ENCODE measurements around the gene NRXN3. TPM values are rescaled to one million over a fixed set of nuclear protein-coding genes. Genes with fewer than 3 reads are reported as not detected.

Gene NRXN3
- total RNA-seq, 1 donor: under 0.01 TPM

GRCh38 chr14:79826362-79826761 is 1656.2 kb downstream of the NRXN3 start:
- Histone ChIP-seq H3K4me1 (ENCODE audit: insufficient read depth, low read length) (no peaks in the 10 kb centered on the region), H3K4me3 (ENCODE audit: low read length) (no peak overlapping the region), H3K27me3 (ENCODE audit: insufficient read depth, low read length) (no peaks in the 10 kb centered on the region), H3K9me3 (ENCODE audit: low read depth, low read length) (no peaks in the 10 kb centered on the region)

DNA sequence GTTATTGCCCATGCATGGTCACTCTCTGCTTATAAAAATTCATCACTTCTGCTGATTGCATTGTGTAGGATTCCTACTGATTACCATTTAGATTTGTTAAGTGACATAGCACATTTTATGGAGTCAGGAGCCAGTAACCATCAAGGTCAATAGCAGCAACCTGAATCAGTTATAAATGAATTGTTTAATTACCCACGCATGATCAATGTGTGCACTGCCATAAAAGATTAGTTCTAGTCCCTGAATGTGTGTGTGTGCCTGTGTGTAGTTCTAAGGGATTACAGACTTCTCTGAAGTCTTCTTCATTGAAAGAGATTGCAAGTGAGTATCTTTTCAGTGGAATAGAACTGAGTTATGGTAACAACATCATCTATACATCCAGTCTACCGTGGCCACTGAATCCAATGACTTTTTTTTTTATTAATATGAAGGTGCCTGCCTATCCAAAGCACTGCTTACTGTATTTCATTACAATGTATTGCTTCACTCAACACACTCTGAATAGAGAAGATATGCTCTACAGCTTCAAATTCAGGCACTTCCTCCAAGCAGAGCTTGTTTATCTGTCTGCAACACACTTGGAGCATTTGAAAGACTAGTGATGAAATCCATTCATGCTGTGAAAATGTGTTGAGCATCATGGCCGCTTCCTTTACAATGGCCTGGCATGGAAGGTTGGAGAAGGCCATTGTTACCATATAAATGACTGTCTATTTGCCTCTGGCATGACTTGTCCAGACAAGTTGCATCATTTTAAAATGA is 1659.4 kb downstream of the NRXN3 start:
- Histone ChIP-seq H3K27me3 (ENCODE audit: insufficient read depth, low read length) (no peaks in the 10 kb centered on the region), H3K9me3 (ENCODE audit: low read depth, low read length) (no peaks in the 10 kb centered on the region), H3K4me1 (ENCODE audit: insufficient read depth, low read length) (no peaks in the 10 kb centered on the region), H3K4me3 (ENCODE audit: low read length) (no peak overlapping the region)

DNA sequence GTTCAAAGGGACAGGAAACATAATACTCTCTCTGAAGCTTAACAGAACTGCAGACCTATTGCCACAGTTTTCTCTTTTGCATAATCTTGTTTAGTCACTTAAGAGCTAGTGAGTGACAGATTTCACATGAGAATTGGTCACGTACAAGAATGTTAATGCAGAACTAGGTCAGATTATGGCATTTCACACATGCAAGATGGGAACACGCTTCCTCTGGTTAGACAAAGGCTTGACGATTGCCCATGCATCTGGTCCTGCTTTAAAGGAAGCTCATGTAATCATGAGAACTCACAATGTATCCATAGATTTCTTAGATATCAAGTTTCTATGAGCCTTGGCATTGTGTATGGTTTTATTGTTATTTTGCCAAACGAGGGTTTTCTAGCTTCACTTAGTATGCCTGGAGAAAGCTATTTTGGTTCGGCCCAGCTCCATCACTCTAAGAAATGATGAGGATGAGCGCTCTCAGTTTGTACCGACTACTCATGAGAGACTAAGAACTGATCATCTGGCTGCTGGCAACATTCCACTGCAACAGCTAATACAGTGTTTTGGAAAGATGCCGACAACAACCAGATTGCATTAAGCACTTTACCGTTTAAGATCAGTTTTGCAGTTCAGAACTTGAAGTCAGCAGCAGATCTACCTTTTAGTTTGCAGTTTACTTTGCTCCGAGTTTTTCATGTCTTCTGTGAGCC is 1661.2 kb downstream of the NRXN3 start:
- Histone ChIP-seq H3K4me3 (ENCODE audit: low read length) (no peak overlapping the region), H3K9me3 (ENCODE audit: low read depth, low read length) (no peaks in the 10 kb centered on the region), H3K27me3 (ENCODE audit: insufficient read depth, low read length) (no peaks in the 10 kb centered on the region), H3K4me1 (ENCODE audit: insufficient read depth, low read length) (no peaks in the 10 kb centered on the region)

DNA sequence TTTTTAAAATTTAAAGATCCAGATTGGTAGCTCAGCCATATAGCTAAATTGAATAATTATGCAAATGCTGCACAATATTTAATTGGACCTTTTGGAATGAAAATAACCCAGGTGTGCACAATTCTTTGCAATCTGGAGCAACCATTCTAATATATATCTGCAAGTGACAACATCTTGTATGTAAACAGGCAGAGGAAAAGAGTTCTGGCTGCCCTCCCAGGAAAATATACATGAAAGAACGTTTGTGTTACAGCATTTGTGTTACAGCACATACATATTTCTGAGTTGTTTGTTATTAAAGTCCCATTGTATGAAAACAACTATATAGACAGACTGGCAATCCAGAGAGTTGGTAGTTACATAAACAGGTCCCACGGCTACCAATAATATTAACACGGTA is 1663.6 kb downstream of the NRXN3 start:
- H3K27me3 ChIP-seq (ENCODE audit: insufficient read depth, low read length): no peaks in the 10 kb centered on the region
- H3K4me3 ChIP-seq (ENCODE audit: low read length): no peak overlapping the region
- no peaks in the 10 kb centered on the region for H3K9me3 ChIP-seq (ENCODE audit: low read depth, low read length)
- no peaks in the 10 kb centered on the region for H3K4me1 ChIP-seq (ENCODE audit: insufficient read depth, low read length)

GRCh38 chr14:79834868-79835267 is 1664.7 kb downstream of the NRXN3 start:
- no peaks in the 10 kb centered on the region for H3K4me1 ChIP-seq (ENCODE audit: insufficient read depth, low read length)
- no peak overlapping the region for H3K4me3 ChIP-seq (ENCODE audit: low read length)
- no peaks in the 10 kb centered on the region for H3K9me3 ChIP-seq (ENCODE audit: low read depth, low read length)
- no peaks in the 10 kb centered on the region for H3K27me3 ChIP-seq (ENCODE audit: insufficient read depth, low read length)

- Histone ChIP-seq H3K4me3 (ENCODE audit: low read length) (no peak overlapping the region), H3K4me1 (ENCODE audit: insufficient read depth, low read length) (no peaks in the 10 kb centered on the region), H3K9me3 (ENCODE audit: low read depth, low read length) (no peaks in the 10 kb centered on the region), H3K27me3 (ENCODE audit: insufficient read depth, low read length) (no peaks in the 10 kb centered on the region)
Observed at GRCh38 chr14:79836577-79836976, 1666.4 kb downstream of the NRXN3 start.

GRCh38 chr14:79837699-79838098 is 1667.5 kb downstream of the NRXN3 start:
- no peaks in the 10 kb centered on the region for H3K27me3 ChIP-seq (ENCODE audit: insufficient read depth, low read length)
- no peaks in the 10 kb centered on the region for H3K4me1 ChIP-seq (ENCODE audit: insufficient read depth, low read length)
- H3K9me3 ChIP-seq (ENCODE audit: low read depth, low read length): no peaks in the 10 kb centered on the region
- no peak overlapping the region for H3K4me3 ChIP-seq (ENCODE audit: low read length)

DNA sequence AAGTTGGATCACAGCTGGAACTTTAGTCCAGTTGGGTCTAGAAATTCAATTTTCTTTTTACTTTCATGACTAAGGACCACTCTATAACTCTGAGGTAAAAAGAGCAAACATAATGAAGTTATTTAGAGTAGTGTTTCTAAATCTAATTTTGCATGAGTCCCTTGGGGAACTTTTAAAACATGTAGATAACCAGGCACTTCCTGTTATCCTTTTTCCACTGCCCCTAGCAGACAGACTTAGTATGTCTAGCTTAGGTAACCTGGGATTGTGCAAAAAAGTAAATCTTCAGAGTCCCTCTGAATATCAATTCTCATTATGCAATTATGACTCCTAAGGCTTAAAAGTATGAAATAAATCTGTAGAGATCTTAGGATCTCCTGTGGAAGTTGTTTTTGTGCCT is 1669.9 kb downstream of the NRXN3 start:
- H3K27me3 ChIP-seq (ENCODE audit: insufficient read depth, low read length): no peaks in the 10 kb centered on the region
- no peaks in the 10 kb centered on the region for H3K4me1 ChIP-seq (ENCODE audit: insufficient read depth, low read length)
- H3K9me3 ChIP-seq (ENCODE audit: low read depth, low read length): no peaks in the 10 kb centered on the region

DNA sequence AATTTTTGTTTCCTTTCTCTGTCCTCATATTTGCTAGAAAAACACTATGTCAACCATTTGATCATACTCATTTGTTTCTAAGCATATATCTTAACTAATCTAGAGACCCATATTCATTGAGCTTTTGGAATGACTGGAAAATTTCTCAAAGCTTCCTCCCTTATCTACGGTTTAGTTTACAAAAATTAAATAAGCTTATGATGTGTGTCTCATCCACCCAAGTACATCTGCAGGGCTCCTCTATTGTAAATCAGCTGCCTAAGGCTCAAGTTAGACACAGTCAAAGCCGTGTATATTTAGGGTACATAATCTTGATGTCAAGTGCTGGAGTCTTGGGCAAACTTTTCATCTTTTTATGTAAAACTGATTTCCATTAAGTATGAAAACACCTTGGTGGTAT is 1670.7 kb downstream of the NRXN3 start:
- no peaks in the 10 kb centered on the region for H3K27me3 ChIP-seq (ENCODE audit: insufficient read depth, low read length)
- no peak overlapping the region for H3K4me3 ChIP-seq (ENCODE audit: low read length)
- H3K9me3 ChIP-seq (ENCODE audit: low read depth, low read length): no peaks in the 10 kb centered on the region
- H3K4me1 ChIP-seq (ENCODE audit: insufficient read depth, low read length): no peaks in the 10 kb centered on the region

More for the DNA sequence above, 1669.9 kb downstream of the NRXN3 start:
- no peak overlapping the region for H3K4me3 ChIP-seq (ENCODE audit: low read length)

DNA sequence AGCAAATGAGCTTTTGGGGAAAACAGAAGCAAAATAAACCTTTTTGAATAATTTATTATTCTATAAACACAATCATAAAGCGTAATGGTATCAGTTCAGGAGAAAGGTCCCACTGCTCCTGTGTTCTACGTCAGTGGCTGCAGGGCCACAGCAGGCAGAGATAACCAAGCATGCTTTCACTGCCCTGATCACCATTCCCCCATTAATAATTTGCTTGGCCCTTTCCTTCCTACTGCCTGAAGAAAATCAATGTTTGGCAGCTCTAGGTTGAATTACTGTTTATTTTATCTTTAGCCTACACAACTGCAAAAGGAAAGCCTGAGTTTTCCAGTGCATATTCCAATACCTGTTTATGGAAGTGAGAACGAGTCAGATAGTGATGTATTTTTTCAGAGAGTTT is 1671.3 kb downstream of the NRXN3 start:
- Histone ChIP-seq H3K4me1 (ENCODE audit: insufficient read depth, low read length) (no peaks in the 10 kb centered on the region), H3K4me3 (ENCODE audit: low read length) (no peak overlapping the region), H3K9me3 (ENCODE audit: low read depth, low read length) (no peaks in the 10 kb centered on the region), H3K27me3 (ENCODE audit: insufficient read depth, low read length) (no peaks in the 10 kb centered on the region)

DNA sequence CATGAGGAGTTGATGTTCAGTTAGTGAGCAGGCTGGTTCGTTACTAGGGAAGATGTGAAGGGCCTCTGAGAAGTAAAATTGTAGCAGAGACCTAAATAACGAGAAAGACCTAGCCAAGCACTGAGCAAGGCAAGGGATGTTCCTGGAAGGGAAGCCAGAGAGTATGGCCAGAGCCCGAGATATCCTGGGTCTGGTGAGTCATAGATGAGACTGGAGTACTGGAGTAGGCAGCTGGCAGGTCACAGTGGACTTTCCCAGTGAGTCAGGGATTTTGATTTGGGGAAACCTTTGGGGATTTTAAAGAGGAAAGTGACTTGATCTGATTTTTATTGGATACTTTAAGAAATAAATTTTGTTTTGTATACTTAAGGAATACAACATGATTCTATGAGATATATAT is 1672.1 kb downstream of the NRXN3 start:
- H3K4me3 ChIP-seq (ENCODE audit: low read length): no peak overlapping the region
- H3K9me3 ChIP-seq (ENCODE audit: low read depth, low read length): no peaks in the 10 kb centered on the region
- no peaks in the 10 kb centered on the region for H3K4me1 ChIP-seq (ENCODE audit: insufficient read depth, low read length)
- no peaks in the 10 kb centered on the region for H3K27me3 ChIP-seq (ENCODE audit: insufficient read depth, low read length)

DNA sequence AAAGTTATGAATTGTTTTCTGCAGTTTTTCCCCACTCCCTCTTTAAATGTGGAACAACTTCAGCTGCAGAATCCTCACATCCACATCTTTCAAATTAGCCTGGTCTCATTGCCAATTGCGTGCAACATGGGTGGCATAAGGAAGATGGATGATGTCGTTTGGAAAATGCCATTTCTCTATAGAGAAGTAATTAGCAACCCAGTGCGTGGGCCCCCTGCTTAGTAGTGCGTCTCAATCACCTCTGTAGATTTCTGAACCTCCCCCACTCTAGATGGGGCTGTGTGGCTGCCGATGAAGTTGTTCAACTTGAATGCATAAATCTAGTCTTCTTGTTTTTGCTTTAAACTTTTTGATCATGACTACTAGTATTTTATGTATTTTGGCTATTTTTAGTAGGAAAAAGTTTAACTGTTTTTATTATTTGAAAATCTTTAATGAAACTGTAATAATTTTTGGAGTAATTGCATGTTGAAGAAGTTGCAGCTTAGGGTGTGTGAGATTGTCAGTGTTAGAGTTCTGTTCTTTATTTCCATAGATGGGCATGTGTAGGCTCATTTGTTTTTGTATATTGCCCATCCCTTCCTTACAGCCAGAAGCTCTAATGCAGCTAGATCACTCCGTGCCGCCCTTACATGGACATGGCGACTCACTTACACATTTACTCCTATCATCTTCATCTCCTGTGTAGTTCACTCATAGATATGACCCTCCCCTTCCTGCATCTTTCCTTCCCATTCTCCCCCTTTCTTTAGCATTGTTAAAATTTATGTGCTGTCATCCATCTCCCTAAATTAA is 1683.0 kb downstream of the NRXN3 start:
- Histone ChIP-seq H3K27me3 (ENCODE audit: insufficient read depth, low read length) (no peaks in the 10 kb centered on the region), H3K4me1 (ENCODE audit: insufficient read depth, low read length) (no peaks in the 10 kb centered on the region), H3K9me3 (ENCODE audit: low read depth, low read length) (no peaks in the 10 kb centered on the region), H3K4me3 (ENCODE audit: low read length) (no peak overlapping the region)

- no peaks in the 10 kb centered on the region for H3K9me3 ChIP-seq (ENCODE audit: low read depth, low read length)
- H3K4me1 ChIP-seq (ENCODE audit: insufficient read depth, low read length): no peaks in the 10 kb centered on the region
- H3K27me3 ChIP-seq (ENCODE audit: insufficient read depth, low read length): no peaks in the 10 kb centered on the region
- no peak overlapping the region for H3K4me3 ChIP-seq (ENCODE audit: low read length)
Observed at GRCh38 chr14:79855789-79856188, 1685.6 kb downstream of the NRXN3 start.

DNA sequence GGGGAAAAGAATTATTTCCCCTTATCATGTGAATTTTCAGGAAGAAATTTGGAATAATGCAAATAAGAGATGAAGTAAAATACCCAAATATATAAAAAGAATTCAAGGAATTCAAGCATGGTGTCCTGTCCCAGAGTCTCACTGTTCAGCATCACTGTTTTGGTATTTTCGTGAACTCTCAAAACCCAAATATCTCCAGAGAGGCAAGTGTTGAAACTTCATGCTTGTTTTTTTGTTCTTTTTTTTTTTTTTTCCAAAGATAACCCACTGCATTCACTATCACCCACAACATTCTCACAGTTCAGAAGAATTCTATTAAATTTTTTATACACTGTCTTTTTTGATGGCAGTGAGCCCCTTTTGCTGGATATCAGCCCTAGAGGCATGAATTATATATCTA is 1686.2 kb downstream of the NRXN3 start:
- H3K4me1 ChIP-seq (ENCODE audit: insufficient read depth, low read length): no peaks in the 10 kb centered on the region

GRCh38 chr14:79861111-79861510 is 1690.9 kb downstream of the NRXN3 start:
- no peaks in the 10 kb centered on the region for H3K4me1 ChIP-seq (ENCODE audit: insufficient read depth, low read length)
- H3K4me3 ChIP-seq (ENCODE audit: low read length): no peak overlapping the region
- H3K9me3 ChIP-seq (ENCODE audit: low read depth, low read length): no peaks in the 10 kb centered on the region
- no peaks in the 10 kb centered on the region for H3K27me3 ChIP-seq (ENCODE audit: insufficient read depth, low read length)

More for the DNA sequence above, 1686.2 kb downstream of the NRXN3 start:
- H3K27me3 ChIP-seq (ENCODE audit: insufficient read depth, low read length): no peaks in the 10 kb centered on the region
- no peaks in the 10 kb centered on the region for H3K9me3 ChIP-seq (ENCODE audit: low read depth, low read length)
- no peak overlapping the region for H3K4me3 ChIP-seq (ENCODE audit: low read length)
